DMS114 treated with DMSO at 0.1 percent for 48 hours (cell line): ENCODE data around the gene A2ML1.
"Not testable (repeated sequence)": the region's sequence is repeated elsewhere in the genome, so short reads cannot be mapped to it uniquely, and the experiment has no call there.

ENCODE experiments used
- DNase-seq: peaks from one replicate; lab custom pipeline; 2025; ENCODE audit not compliant: unreplicated experiment; lab: John Stamatoyannopoulos, UW

A2ML1 gene

GRCh38 chr12:8816448-8817050, 5.9 kb upstream of the A2ML1 start:
- no peak for DNase-seq

- DNase-seq, result no peak
Measured at GRCh38 chr12:8817856-8818255, 4.6 kb upstream of the A2ML1 start.

DNA sequence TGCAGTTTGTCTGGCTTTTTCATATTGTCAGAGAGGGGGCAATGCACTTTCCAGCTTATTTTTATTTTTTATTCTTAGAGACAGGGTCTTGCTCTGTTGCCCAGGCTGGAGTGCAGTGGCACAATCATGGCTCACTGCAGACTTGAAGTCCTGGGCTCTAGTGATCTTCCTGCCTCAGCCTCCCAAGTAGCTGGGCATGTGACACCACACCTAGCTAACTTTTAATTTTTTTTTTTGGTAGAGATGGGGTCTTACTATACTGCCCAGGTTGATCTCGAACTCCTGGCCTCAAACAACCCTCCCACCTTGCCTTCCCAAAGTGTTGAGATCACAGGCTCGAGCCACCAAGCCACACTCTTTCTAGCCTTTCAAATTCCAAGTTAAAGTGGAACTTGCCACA, 3.9 kb upstream of the A2ML1 start:
- no peak for DNase-seq

GRCh38 chr12:8819666-8819980, 2.8 kb upstream of the A2ML1 start:
- DNase-seq, result no peak

DNA sequence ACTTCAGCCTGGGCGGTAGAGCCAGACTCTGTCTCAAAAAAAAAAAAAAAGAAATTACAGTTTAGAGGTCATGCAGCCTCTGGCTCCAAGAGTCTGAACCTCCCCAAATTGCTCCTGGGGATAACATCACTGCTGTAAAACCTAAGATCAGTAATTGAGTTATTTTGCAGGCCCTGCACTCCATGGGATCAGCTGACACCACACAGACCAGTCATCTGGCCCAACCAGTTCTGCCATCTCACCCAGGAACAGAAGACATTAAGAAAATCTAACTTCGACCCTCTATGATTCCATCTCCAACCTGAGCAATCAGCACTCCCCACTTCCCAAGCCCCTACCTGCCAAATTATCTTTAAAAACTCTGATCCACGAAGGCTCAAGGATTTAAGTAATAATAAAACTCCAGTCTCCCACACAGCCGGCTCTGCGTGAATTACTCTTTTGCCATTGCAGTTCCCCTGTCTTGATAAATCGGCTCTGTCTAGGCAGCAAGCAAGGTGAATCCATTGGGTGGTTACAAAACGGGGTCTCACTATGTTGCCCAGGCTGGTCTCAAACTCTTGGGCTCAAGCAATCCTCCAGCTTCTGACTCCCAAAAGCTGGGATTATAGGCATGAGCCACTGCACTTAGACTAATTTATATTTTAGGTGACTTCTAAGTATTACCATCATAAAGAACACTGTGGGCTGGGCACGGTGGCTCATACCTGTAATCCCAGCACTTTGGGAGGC, 1.6 kb upstream of the A2ML1 start:
- DNase-seq, result not testable (repeated sequence)

DNA sequence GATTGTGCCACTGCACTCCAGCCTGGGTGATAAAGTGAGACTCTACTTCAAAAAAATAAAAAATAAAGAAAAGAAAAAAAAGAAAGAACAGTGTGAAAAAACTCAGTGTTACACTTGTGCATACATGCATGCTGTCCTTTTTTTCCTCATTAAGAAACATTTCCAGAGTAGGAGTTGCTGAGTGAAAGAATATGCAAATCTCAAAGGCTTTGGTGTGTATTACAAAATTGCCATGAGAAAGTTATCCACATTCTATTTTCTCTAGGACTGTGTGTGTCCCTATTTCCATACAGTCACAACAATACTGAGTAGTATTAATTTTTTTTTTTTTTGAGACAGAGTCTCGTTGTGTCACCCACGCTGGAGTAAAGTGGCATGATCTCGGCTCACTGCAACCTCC, 830 bp upstream of the A2ML1 start:
- DNase-seq, result no peak

DNA sequence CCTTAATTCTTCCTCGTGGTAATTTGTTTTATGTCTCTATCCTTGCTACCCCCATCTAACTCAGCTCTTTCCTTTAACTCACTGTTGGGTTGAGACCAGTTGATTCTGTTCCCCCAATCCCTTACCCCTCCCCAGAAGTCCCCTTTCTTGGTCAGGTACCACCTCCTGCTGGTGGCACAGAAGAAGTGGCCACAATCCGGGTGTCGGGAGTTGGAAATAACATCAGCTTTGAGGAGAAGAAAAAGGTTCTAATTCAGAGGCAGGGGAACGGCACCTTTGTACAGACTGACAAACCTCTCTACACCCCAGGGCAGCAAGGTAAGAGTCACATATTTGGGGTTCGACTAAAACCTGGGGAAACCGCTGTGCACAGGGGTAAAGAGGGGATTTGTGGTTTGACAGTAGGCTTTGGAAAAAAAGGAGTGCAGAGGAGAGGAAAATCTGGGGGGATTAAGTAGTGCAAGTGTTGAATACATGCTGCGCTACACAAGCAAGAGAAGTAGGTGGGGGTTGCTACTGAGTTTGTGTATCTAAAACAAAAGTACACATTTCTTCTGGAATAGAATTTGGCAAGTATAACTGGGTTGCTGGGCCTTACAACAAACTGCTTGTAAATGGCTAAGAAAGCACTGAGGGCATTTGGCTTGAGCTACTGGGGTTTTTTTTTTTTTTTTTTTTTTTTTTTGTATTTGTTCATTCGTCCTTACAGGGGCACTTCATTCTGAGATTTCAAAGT, 1.3 kb downstream of the A2ML1 start:
- DNase-seq, result no peak

GRCh38 chr12:8827551-8828256, 5.3 kb downstream of the A2ML1 start:
- DNase-seq, result no peak

DNA sequence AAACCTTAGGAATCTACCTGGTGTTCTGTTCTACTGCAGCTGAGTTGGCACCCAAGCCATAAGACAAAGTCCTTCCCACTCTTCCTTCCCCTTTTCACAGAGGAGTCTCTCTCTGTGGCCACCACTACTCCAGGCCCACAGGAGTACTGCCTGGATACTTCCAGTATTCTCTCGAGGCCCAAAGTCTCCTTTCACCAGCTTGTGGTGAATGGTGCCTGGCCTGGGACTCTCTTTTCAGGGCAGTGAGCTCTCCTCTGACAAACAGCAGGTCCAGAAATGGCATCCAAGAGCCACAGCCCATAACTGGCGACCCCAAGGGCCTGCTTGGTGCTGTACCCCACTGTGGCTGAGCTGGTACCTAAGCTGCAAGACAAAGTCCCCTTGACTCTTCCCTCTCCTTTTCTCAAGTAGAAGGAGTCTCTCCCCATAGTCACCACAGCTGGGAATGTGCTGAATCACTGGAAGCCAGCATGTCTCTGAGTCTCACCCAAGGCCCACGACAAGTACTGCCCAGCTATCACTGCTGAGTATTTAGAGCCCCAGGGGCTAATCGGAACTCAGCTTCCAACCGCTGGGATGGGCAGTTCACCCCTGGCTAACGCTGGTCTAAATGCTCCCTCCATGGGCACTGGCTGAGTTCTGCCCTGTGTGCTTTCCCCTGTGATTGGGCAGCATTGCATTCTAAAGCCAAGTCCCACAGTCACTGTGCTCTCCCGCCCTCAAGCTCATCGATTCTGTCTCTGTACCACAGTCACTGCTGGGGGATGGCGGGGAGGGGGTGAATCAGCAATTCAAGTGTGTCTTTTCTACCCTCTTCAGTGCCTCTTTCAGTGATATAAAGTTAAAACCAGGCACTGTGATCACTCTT, 6.1 kb downstream of the A2ML1 start:
- no peak for DNase-seq

- no peak for DNase-seq
Measured at GRCh38 chr12:8829125-8829518, 6.7 kb downstream of the A2ML1 start.

- DNase-seq, result no peak
Measured at GRCh38 chr12:8829621-8830020, 7.2 kb downstream of the A2ML1 start.

DNA sequence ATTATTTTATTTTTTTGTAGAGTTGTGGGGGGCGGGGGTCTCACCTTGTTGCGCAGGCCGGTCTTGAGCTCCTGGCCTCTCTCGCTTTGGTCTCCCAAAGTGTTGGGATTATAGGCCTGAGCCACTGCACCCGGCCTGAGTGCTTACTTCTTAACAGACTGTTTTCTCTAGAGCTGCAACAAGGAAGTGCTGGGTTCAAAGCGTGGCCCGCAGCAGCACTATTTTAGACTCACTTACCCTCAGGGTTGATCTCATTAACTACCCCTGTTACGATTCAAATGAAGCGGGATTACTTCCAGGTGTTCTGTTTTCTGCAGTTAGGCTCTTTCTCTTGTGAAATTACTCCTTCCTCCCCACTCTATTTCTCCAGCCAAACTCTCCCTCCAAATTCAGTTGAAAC, 8.7 kb downstream of the A2ML1 start:
- no peak for DNase-seq

DNA sequence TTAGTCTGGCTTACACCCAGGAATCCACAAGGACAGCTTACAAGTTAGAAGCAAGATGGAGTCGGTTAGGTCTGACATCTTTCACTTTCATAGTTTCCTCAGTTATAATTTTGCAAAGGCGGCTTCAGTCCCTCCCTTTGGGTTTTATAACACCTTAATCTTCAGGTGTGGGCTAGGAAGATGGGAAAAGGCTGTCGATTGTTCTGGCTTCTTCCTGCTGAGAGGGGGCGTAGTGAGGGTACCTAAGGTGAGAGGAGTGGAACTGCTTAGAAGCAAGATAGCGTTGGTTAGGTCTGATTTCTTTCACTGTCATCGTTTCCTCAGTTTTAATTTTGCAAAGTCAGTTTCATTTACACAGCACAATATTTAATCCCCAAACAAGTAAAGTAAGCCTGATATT, 10.1 kb downstream of the A2ML1 start:
- DNase-seq, result no peak

DNA sequence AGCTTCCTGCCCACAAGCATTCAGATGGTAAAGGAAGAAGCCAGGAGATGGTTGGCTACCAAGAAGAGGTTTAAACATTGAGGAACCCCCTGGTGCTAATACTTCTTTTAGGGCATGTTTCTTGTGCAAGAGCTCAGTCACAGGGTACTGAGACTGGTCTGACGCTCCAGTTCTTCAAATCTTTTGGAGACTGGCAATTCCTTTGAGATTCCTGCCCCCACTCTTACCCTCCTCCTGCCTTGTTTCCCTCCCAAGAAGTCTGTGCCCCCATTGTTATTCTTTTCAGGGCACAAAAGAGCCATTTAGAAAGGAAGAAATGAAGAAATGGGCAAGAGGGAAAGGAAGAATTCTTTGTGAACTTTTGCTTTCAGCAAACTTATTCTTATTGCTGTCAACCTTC, 11.8 kb downstream of the A2ML1 start:
- DNase-seq, result no peak

DNA sequence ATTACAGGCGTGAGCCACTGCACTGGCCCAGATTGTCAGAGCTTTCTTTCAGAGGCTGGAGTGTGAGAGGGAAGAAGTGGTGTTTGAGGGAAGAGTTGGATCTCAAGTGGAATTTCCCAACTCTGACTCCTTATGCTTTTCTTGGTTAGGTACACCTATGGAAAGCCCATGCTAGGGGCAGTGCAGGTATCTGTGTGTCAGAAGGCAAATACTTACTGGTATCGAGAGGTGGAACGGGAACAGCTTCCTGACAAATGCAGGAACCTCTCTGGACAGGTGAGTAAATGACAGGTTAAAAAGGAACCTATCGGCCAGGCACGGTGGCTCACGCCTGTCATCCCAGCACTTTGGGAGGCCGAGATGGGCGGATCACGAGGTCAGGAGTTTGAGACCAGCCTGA, 14.9 kb downstream of the A2ML1 start:
- DNase-seq, result no peak

DNA sequence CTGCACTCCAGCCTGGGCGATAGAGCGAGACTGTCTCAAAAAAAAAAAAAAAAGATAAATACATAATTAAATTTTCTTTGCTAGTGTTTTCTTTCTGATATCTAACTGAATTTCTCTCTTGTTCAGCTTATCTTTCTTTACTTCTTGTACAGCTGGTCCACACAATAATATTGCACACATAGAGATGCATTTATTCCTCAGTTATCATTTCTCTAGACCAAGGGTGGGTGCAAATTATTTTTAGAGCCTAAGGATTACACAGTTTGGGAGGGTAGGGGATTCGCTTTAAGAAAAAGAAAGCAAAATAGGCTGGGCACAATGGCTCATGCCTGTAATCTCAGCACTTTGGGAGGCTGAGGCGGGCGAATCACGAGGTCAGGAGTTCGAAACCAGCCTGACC, 17.9 kb downstream of the A2ML1 start:
- DNase-seq, result no peak

DNA sequence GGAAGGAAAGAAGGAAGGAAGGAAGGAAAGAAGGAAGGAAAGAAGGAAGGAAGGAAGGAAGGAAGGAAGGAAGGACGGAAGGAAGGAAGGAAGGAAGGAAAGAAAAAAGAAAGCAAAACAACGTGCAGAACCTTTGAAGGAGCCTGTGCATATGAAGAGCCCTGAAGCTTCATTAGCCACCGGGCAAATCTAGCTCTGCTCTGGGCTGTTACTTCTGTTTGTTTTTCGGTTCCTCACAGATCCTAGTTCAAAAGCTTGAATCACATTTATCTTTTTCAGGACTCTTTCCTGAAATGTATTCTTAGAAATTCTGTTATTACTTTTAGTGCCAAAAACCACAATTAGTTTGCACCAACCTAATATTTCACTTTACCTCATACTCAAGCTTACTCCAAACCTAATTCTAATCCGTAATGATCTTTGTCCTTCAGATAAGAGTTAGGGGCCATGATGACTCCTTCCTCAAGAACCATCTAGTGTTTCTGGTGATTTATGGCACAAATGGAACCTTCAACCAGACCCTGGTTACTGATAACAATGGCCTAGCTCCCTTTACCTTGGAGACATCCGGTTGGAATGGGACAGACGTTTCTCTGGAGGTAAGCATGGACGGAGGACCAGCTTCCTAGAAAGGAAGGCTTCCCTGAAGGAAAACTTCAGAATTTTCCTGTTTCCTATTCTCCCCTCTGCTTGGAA, 18.7 kb downstream of the A2ML1 start:
- DNase-seq, result no peak

DNA sequence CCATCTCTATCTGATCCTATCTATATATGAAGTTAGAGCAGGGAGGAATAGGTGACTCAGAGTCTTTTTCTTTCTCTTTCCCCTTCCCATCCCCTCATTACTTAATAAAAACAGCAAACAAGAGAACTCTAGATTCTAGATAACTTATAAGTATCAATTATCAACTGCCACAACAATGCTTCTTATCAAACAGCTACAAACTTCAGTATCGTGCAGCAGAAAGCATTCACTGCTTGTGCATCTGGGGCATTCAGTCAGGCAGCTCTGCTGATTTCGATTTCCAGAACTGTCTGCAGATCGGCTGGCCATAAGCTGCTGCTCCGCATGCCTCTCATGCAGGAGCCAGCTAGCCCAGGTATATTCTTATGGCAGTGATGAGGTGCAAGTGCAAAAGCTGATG, 19.4 kb downstream of the A2ML1 start:
- no peak for DNase-seq

DNA sequence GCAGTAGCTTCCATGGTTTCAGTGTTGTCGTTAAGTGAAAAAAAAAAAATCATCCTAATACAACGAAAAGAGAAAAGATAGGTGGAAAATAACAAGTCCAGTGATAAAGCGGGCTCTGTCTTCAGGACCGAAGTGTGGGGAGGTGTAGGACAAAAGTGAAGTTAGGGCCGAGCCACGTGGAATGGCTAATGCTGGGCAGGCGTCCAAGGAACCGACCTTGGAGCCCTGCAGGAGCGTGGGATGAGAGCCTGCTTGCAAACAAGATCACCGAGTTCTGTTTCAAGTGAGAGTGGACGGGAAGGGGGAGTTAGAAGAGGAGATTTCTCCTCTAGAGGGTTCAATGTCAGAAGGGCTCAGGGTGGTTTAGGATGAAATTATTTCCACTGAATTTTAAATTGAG, 22.2 kb downstream of the A2ML1 start:
- DNase-seq, result no peak

DNA sequence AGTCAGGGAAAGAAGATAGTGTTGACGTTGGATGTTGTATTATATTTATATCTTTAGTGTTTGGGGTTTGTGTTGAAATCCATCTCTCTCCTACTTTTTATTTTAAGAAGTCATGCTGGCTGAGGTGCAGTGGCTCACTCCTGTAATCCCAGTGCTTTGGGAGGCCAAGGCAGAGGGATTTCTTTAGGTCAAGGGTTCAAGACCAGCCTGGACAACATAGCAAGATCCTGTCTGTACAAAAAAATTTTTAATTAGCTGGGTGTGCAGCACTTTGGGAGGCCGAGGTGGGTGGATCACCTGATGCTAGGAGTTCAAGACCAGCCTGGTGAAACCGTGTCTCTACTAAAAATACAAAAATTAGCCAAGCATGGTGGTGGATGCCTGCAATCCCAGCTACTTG, 23.9 kb downstream of the A2ML1 start:
- no peak for DNase-seq
